ENCODE data around the gene PNMA1.

Gene PNMA1

DNA sequence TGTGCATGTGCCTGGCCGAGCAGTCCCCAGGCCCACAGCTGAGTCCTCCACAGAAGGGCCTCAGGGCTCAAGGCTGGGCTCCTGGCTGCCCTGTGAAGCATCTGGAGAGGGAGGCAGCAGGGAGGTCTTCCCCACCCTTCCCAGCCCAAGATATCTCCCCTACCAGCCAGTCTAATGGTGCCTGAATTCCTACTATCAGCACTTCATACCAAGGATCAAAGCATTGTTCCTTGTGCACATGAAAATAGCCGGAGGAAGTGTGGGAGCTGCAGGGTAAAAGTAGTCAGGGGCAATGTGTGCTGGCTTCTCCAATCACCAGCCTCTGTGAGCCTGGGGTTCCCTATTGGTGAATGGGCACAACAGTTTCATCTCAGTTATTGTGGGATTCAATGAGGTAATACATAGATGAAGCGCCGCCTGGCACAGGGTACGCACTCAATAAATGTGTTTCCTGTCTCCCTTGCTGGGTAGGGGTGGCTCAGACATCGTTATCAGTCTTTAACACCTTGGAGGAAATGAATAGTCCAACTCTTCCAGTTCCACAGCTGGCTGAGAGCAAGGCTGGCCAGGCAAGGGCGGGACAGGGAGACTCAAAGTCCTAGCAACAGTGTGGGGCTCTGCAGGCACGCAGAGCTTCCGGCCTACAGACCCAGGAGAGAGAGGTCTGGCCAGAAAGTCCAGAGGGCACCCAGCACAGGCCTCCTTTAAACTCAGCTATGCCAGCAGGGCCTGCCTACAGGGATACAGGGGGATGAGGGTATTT lies 39.1 kb upstream of the PNMA1 start:
- peak overlapping the region; percentile 97 to 100 (median 99) for H3K4me2 ChIP-seq
- peak overlapping the region; percentile 76 to 99 (median 95) for H3K27ac ChIP-seq
- H3K4me1 ChIP-seq, result peaks cover 98 to 100% (median 100%) of the 10 kb centered on the region in 10 experiments
- TF ChIP-seq Cebpa-rat (IDR thresholded peaks at IDR 0.05), result no peak
- H3K9me3 ChIP-seq (replicated peaks in 1 of 11), result no peaks in the 10 kb centered on the region
- H3K27me3 ChIP-seq, result no peaks in the 10 kb centered on the region
- peaks cover 0 to 17% (median 5%) of the 10 kb centered on the region in 11 experiments; a peak in 7 of 22 replicates for H3K36me3 ChIP-seq
- peaks cover 92 to 100% (median 100%) of the 10 kb centered on the region in 11 experiments for H4K20me1 ChIP-seq
- peak overlapping the region; percentile 40 to 96 (median 84) for H3K4me3 ChIP-seq
- peak overlapping the region; percentile 71 to 98 (median 95) for H3K9ac ChIP-seq

DNA sequence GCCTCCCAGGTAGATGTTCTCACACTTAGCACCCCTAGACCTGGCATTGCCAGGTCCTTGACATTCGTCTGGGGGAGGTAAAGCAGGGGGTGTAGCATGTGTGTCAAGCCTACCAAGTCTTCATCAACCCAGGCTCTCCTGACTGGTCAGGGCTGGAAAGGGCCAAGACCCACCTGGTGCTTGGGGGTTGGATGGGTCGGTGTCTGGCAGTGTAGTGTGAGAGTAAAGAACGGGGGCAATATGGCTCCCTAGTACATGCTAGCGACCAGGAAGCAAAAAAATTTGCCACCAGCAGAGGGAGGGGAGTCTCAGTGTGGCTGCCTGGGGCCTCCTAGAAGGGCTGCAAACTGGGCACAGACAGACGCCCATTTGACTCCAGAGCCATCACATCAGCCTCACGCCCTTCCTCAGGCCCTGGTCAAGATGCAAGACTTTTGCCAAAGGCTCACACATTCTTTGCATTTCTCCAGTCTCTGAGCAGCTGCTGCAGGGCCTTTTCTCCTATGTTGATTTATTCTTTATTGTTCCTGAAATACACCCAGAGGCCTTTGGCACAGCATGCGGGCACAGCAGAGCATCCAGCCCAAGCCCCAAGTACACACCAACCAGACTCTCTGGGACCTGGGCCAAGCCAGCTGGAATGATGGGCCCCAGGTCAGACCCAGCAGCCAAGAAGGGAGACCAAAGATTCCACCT lies 38.3 kb upstream of the PNMA1 start:
- Histone ChIP-seq H3K9me3 (replicated peaks in 1 of 11) (no peaks in the 10 kb centered on the region), H3K4me3 (peak overlapping the region; percentile 40 to 96 (median 68); a peak in 18 of 20 replicates), H3K27ac (peak overlapping the region; percentile 76 to 99 (median 95)), H3K36me3 (peaks cover 0 to 17% (median 5%) of the 10 kb centered on the region in 11 experiments; a peak in 7 of 22 replicates), H4K20me1 (peaks cover 92 to 100% (median 100%) of the 10 kb centered on the region in 11 experiments), H3K27me3 (no peaks in the 10 kb centered on the region), H3K9ac (peak overlapping the region; percentile 71 to 98 (median 95)), H3K4me1 (peaks cover 98 to 100% (median 100%) of the 10 kb centered on the region in 10 experiments), H3K4me2 (peak overlapping the region; percentile 97 to 100 (median 99))
- TF ChIP-seq Cebpa-rat (IDR thresholded peaks at IDR 0.05), result no peak

DNA sequence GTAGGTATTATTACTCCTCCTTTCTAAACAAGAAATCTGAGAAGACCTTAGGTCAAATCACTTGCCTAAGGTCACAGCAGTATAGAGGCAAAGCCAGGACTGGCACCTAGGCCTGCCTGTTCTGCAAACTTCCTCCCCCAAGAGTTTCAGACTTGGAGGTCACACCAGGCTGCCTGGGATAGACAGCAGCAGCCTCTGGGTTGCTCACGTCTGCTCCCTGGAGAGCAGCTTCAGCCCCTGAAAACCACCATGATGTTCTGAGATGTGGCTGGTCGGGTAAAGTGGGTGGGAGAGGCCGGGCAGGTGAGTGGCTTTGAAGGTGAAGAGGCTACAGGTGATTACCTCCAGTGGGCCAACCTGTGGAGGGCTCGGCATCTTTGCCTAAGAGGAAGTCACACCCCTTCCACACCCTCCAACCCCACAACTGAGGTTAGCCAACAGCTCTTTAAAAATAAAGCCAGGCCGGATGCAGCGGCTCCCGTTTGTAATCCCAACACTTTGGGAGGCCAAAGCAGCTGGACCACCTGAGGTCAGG lies 37.0 kb upstream of the PNMA1 start:
- H3K36me3 ChIP-seq, result peaks cover 0 to 17% (median 5%) of the 10 kb centered on the region in 11 experiments; a peak in 7 of 22 replicates
- TF ChIP-seq Cebpa-rat (IDR thresholded peaks at IDR 0.05), result no peak
- H3K4me3 ChIP-seq, result peak overlapping the region in 3 of 10 experiments; percentile 3 to 47 (median 24); a peak in 4 of 20 replicates
- H3K9ac ChIP-seq, result peak overlapping the region; percentile 37 to 98 (median 95); a peak in 16 of 22 replicates
- H3K4me1 ChIP-seq, result peaks cover 98 to 100% (median 100%) of the 10 kb centered on the region in 10 experiments
- H4K20me1 ChIP-seq, result peaks cover 92 to 100% (median 100%) of the 10 kb centered on the region in 11 experiments
- H3K9me3 ChIP-seq (replicated peaks in 1 of 11), result no peaks in the 10 kb centered on the region
- H3K4me2 ChIP-seq, result peak overlapping the region; percentile 97 to 100 (median 99)
- H3K27ac ChIP-seq, result peak overlapping the region in 10 of 11 experiments; percentile 91 to 99 (median 96); a peak in 20 of 22 replicates
- no peaks in the 10 kb centered on the region for H3K27me3 ChIP-seq

DNA sequence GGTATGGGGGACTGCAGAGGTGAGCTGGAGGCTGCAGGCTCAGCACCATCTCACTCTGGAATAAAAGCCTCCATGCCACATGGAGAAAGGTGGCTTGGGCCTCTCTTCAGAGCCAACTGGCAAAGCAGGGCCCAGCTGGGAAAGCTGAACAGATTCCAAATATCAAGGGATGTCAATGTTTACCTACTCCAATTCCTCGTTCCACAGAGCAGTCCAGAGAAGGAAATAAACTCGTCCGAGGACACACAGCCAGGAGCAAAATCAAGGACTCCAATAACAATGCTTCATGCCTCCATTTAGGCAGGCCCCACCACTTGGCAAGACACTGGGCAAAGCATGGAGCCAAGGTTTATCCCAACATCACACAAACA lies 36.3 kb upstream of the PNMA1 start:
- H3K27ac ChIP-seq, result peak overlapping the region in 10 of 11 experiments; percentile 91 to 99 (median 96); a peak in 16 of 22 replicates
- peaks cover 98 to 100% (median 100%) of the 10 kb centered on the region in 10 experiments for H3K4me1 ChIP-seq
- peak overlapping the region; percentile 97 to 100 (median 99) for H3K4me2 ChIP-seq
- H3K9me3 ChIP-seq (replicated peaks in 1 of 11), result no peaks in the 10 kb centered on the region
- H3K4me3 ChIP-seq, result no peak overlapping the region
- no peak for TF ChIP-seq Cebpa-rat (IDR thresholded peaks at IDR 0.05)
- peaks cover 92 to 100% (median 100%) of the 10 kb centered on the region in 11 experiments for H4K20me1 ChIP-seq
- H3K36me3 ChIP-seq, result peaks cover 0 to 13% (median 5%) of the 10 kb centered on the region in 11 experiments; a peak in 8 of 22 replicates
- H3K27me3 ChIP-seq, result no peaks in the 10 kb centered on the region
- H3K9ac ChIP-seq, result peak overlapping the region in 6 of 11 experiments; percentile 6 to 97 (median 64); a peak in 9 of 22 replicates

DNA sequence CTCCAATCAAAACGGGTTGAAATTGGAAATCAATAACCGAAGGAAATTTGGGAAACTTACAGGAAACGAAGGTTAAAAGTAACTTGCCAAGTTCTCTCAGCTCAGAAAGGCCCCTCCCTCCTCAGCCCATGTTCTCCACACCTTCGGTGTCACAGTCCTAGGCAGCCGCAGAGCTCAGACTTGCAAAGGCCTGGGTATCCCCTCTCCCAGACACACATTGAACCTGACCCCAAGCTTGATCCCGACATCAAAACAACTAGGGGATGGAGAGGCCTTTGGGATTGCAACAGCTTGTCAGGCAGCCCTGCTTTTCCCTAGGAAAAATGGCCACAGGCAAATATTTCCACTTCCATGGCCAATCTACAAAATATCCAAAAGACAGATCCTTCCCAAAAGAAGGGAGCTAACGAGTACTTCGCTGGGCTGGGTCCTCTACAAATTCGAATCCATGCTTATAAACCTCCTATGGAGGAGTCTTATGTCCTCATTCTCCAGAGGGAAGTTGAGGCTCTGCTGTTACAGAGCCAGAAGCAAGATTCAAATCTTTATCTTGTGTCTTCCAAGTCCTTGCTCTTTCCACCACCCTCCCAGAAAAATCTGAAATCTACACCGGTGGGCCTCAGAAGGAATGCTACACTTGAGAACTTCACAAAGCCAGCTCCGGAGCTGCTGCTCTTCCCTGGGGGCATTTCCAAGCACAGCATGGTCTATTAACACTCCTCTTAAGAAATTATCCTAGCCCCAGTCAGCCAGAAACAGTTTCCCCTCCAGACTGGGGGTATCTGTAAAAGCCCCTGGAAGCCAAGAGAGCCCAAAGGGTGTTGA lies 35.7 kb upstream of the PNMA1 start:
- Histone ChIP-seq H3K4me3 (no peak overlapping the region), H3K4me2 (peak overlapping the region; percentile 97 to 100 (median 99)), H4K20me1 (peaks cover 93 to 100% (median 100%) of the 10 kb centered on the region in 11 experiments), H3K9ac (peak overlapping the region in 7 of 11 experiments; percentile 7 to 97 (median 27); a peak in 9 of 22 replicates), H3K27me3 (no peaks in the 10 kb centered on the region), H3K36me3 (peaks cover 0 to 13% (median 5%) of the 10 kb centered on the region in 11 experiments; a peak in 8 of 22 replicates), H3K4me1 (peaks cover 98 to 100% (median 100%) of the 10 kb centered on the region in 10 experiments), H3K9me3 (replicated peaks in 1 of 11) (no peaks in the 10 kb centered on the region), H3K27ac (peak overlapping the region in 10 of 11 experiments; percentile 1 to 99 (median 94); a peak in 15 of 22 replicates)
- no peak for TF ChIP-seq Cebpa-rat (IDR thresholded peaks at IDR 0.05)

DNA sequence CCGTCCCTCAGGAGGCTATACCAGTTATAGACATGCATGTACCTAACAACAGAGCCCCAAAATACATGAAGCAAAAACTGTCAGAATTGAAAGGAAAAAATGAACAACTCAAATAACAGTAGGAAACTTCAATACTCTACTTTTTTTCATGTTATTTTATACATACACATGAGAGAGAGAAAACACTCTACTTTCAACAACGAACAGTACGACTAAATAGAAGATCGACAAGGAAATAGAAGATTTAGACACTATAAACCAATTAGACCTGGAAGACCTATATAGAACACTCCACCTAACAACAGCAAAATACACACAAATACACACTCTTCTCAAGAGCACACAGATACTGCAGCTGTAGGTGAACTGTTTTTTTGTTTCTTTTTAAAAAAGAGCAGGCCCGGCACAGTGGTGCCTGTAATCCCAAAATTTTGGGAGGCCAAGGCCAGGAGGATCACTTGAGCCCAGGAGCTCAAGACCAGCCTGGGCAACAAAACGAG lies 34.7 kb upstream of the PNMA1 start:
- Histone ChIP-seq H3K4me3 (no peak overlapping the region), H3K4me2 (peak overlapping the region; percentile 97 to 100 (median 99); a peak in 21 of 22 replicates), H4K20me1 (peaks cover 98 to 100% (median 100%) of the 10 kb centered on the region in 11 experiments), H3K4me1 (peaks cover 100% of the 10 kb centered on the region in 10 experiments), H3K27ac (peak overlapping the region in 8 of 11 experiments; percentile 3 to 97 (median 31); a peak in 12 of 22 replicates), H3K9me3 (replicated peaks in 1 of 11) (no peaks in the 10 kb centered on the region), H3K27me3 (no peaks in the 10 kb centered on the region), H3K36me3 (peaks cover 0 to 13% (median 5%) of the 10 kb centered on the region in 11 experiments; a peak in 8 of 22 replicates), H3K9ac (peak overlapping the region in 8 of 11 experiments; percentile 13 to 58 (median 33); a peak in 9 of 22 replicates)
- no peak for TF ChIP-seq Cebpa-rat (IDR thresholded peaks at IDR 0.05)

GRCh38 chr14:73747379-73748211 lies 33.4 kb upstream of the PNMA1 start:
- Histone ChIP-seq H3K4me1 (peaks cover 99 to 100% (median 100%) of the 10 kb centered on the region in 10 experiments), H3K9me3 (replicated peaks in 1 of 11) (no peaks in the 10 kb centered on the region), H3K36me3 (peaks cover 0 to 13% (median 5%) of the 10 kb centered on the region in 11 experiments; a peak in 8 of 22 replicates), H3K27ac (peak overlapping the region in 10 of 11 experiments; percentile 70 to 99 (median 92); a peak in 19 of 22 replicates), H3K4me3 (peak overlapping the region in 5 of 10 experiments; percentile 24 to 52 (median 41); a peak in 8 of 20 replicates), H3K9ac (peak overlapping the region; percentile 26 to 90 (median 75); a peak in 20 of 22 replicates), H4K20me1 (peaks cover 88 to 100% (median 100%) of the 10 kb centered on the region in 11 experiments), H3K4me2 (peak overlapping the region; percentile 94 to 100 (median 99)), H3K27me3 (no peaks in the 10 kb centered on the region)
- no peak for TF ChIP-seq Cebpa-rat (IDR thresholded peaks at IDR 0.05)
